PC-9 (cell line): ENCODE results near the gene PPP1R37.

Source experiments
- CTCF ChIP-seq: fragments of 200-600 bp; sonication (generic); conservative IDR thresholded peaks from 2 replicates; pipeline ENCODE4 v1.6.1; 2017; ENCODE audit warnings: mixed run types, antibody characterized with exemption, mild to moderate bottlenecking, moderate library complexity
- EZH2 ChIP-seq: fragments of 200-600 bp; sonication (generic); IDR thresholded peaks from 2 replicates; pipeline ENCODE4 v1.8.0; 2017; ENCODE audit warnings: antibody characterized with exemption, low read depth

DNA sequence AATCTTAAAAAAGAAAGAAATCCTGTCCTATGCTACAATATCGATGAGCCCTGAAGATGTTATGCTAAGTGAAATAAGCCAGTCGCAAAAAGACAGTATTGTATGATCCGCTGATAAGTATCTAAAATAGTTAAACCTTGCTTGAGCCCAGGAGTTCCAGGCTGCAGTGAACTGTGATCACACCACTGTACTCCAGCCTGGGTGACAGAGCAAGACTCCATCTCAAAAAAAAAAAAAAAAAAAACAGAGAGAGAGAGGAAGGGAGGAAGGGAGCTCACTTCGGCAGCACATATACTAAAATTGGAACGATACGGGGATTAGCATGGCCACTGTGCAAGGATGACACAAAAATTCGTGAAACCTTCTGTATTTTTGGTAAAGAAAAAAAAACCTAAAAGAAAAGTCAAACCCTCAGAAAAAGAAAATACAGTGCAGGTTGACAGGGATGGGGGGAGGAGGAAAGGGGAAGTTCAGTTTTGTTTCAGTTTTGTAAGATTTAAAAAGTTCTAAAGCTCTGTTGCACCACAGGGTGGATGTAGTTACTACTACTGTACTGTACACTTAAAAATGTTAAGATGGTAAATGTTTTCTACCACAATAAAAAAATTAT, 45.7 kb upstream of the PPP1R37 start:
- TF ChIP-seq CTCF (no peak), EZH2 (no peak)
